Cardiac muscle cell (in vitro differentiated cells and primary cell): ENCODE results near the gene PIRT. TPM values are rescaled to one million over a fixed set of nuclear protein-coding genes. Genes with fewer than 3 reads are reported as not detected.

Source experiments
- DNase-seq, 2 donors: peaks; one replicate each; pipeline versions ENCODE4 v3.0.0 to v3.0.0-alpha.2; 2010 to 2017; ENCODE audit warnings: low read depth in 1 of 2, low spot score in 1 of 2
- H3K27ac ChIP-seq: fragments of 200-600 bp; sonication (generic); 2 replicates; pipeline ENCODE4 v1.5.1; 2016
- H3K27me3 ChIP-seq: fragments of 200-600 bp; sonication (generic); 2 replicates; pipeline ENCODE4 v1.6.0; 2016; ENCODE audit warnings: control low read depth
- H3K36me3 ChIP-seq: fragments of 200-600 bp; sonication (generic); 2 replicates; pipeline ENCODE4 v1.5.1; 2016; ENCODE audit warnings: control low read depth
- H3K4me1 ChIP-seq: fragments of 200-600 bp; sonication (generic); 2 replicates; pipeline ENCODE4 v1.8.1; 2017; ENCODE audit warnings: low read depth, mild to moderate bottlenecking, mixed run types
- H3K4me3 ChIP-seq: fragments of 200-600 bp; sonication (generic); 2 replicates; pipeline ENCODE4 v1.5.1; 2016; ENCODE audit warnings: mild to moderate bottlenecking
- H3K9me3 ChIP-seq: fragments of 200-600 bp; sonication (generic); 2 replicates; pipeline ENCODE4 v1.5.1; 2017; ENCODE audit warnings: low read depth, mild to moderate bottlenecking, control low read depth
- polyA plus RNA-seq: library from polyadenylated mRNA; unstranded; fragments of >200 nt; fragmentation: Nextera tagmentation; extraction: Ambion mirVana; gene quantifications from 2 replicates; pipeline ENCODE4 v1.2.1, GENCODE V29; 2016
- total RNA-seq: library from RNA; depleted of rRNA; stranded (reverse); fragments of >200 nt; gene quantifications from 2 replicates; pipeline ENCODE4 v1.2.3, GENCODE V29; 2016
- TF ChIP-seq, protein P1 (sequence below): IDR thresholded peaks from 2 replicates; pipeline ENCODE4 v1.5.1; 2012; ENCODE audit warnings: low read depth, mild to moderate bottlenecking, low read length

PIRT gene
- total and polyA plus RNA-seq, 2 experiments from 2014 or later = not detected

GRCh38 chr17:10793816-10794215, 44.1 kb downstream of the PIRT start:
- DNase-seq = no peak
- Histone ChIP-seq H3K9me3 (no peaks in the 10 kb centered on the region), H3K36me3 (no peaks in the 10 kb centered on the region), H3K27me3 (no peaks in the 10 kb centered on the region), H3K4me1 (peaks cover 6% of the 10 kb centered on the region), H3K4me3 (no peak overlapping the region), H3K27ac (no peak overlapping the region)
- TF ChIP-seq, protein P1, sequence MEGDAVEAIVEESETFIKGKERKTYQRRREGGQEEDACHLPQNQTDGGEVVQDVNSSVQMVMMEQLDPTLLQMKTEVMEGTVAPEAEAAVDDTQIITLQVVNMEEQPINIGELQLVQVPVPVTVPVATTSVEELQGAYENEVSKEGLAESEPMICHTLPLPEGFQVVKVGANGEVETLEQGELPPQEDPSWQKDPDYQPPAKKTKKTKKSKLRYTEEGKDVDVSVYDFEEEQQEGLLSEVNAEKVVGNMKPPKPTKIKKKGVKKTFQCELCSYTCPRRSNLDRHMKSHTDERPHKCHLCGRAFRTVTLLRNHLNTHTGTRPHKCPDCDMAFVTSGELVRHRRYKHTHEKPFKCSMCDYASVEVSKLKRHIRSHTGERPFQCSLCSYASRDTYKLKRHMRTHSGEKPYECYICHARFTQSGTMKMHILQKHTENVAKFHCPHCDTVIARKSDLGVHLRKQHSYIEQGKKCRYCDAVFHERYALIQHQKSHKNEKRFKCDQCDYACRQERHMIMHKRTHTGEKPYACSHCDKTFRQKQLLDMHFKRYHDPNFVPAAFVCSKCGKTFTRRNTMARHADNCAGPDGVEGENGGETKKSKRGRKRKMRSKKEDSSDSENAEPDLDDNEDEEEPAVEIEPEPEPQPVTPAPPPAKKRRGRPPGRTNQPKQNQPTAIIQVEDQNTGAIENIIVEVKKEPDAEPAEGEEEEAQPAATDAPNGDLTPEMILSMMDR = no peak

DNA sequence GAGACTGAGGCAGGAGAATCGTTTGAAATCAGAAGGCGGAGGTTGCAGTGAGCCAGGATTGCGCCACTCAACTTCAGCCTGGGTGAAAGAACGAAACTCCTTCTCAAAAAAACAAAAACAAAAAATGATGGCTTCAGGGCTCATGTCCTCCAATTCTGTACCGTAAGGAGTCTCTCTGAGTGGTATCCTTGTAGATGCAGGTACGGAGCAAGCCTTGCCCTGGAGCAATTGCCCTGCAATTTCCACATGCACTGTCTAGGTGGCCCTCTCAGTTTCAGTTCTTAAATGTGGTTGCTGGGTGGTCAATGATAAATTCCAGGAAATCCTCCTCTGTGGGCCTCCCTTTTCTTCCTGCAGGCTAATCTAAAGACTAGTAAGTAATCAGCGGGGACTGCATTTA, 44.6 kb downstream of the PIRT start:
- Histone ChIP-seq H3K4me1 (peaks cover 6% of the 10 kb centered on the region), H3K27me3 (no peaks in the 10 kb centered on the region), H3K36me3 (no peaks in the 10 kb centered on the region), H3K27ac (no peak overlapping the region), H3K4me3 (no peak overlapping the region), H3K9me3 (no peaks in the 10 kb centered on the region)
- TF ChIP-seq, protein P1 = no peak
- no peak for DNase-seq

DNA sequence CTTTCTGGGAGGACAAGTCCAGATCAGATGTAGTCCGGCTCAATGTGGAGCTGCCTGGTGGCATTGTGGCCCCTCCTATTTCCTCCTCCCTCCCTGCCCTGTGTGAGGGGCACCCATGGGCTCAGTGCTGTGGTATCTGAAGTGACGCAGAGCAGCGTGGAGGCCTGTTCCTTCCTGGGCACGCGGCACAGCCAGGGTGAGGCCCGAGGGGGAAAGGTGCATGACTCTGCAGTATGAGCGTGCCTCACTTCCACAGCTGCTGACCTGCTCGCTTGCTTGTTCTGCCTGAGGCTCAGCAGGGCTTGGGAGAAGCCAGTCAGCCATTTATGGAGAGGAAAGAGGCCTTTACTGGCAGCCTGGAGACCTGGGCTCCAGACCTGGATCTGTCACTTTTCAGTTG, 45.7 kb downstream of the PIRT start:
- Histone ChIP-seq H3K36me3 (no peaks in the 10 kb centered on the region), H3K27ac (peak overlapping the region; percentile 34), H3K4me3 (no peak overlapping the region), H3K9me3 (no peaks in the 10 kb centered on the region), H3K4me1 (peaks cover 6% of the 10 kb centered on the region), H3K27me3 (no peaks in the 10 kb centered on the region)
- TF ChIP-seq, protein P1 = no peak
- no peak for DNase-seq

DNA sequence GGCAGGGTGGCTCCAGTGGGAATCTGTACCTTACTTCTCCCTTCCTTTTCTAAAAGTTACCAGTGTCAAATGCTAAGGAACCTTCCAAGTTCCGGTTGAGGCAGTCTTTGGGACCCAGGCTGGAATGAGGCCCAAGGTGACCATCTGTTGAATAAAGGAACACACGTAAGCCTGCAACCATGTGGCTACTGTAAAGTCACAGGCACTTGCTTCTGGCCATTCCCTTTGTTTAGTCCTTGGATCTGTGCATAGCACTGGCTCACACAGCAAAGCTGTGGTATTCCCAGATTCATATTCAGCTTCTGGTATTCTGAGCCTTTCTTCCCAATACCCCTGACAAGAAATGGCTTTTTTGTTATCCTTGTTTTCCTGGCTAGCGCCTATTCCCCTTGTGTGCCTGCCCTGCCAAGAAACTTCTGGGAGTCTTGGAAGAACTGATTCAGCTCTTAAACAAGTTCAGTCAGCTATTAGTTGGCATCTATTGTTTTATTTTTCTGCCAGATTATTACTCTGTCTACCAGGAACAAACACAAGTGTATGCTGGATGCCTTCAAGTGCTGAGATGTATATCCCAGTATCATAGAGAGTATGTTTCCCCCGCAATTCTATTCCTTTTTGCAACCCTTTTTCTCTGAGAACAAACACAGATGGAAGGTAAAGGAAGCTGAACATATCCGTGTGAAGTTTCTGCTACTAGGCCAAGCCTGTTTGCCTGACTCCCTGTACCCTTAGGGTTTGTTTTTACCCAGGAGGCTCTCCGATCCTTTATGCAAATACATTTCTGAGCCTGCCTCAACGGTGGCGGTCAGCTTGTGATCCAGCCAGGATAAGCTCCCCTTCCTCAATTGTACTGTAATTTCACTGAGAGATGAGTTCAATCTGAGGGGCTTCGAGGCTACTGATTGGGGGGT, 47.1 kb downstream of the PIRT start:
- no peak for DNase-seq
- TF ChIP-seq, protein P1 = no peak
- Histone ChIP-seq H3K4me1 (peaks cover 6% of the 10 kb centered on the region), H3K27ac (peak overlapping the region; percentile 5), H3K9me3 (no peaks in the 10 kb centered on the region), H3K27me3 (no peaks in the 10 kb centered on the region), H3K4me3 (no peak overlapping the region), H3K36me3 (no peaks in the 10 kb centered on the region)

- Histone ChIP-seq H3K36me3 (no peaks in the 10 kb centered on the region), H3K4me1 (peaks cover 12% of the 10 kb centered on the region), H3K9me3 (no peaks in the 10 kb centered on the region), H3K27ac (no peak overlapping the region), H3K4me3 (no peak overlapping the region), H3K27me3 (no peaks in the 10 kb centered on the region)
- no peak for DNase-seq
- TF ChIP-seq, protein P1 = no peak
These were observed 48.1 kb downstream of the PIRT start for GRCh38 chr17:10789694-10790271.
